ENCODE measurements around the gene DKC1.
A peak's percentile ranks its signal among the peaks of the same experiment; 100 is the strongest.
"Not testable (repeated sequence)": the region's sequence is repeated elsewhere in the genome, so short reads cannot be mapped to it uniquely, and the experiment has no call there.

Gene DKC1

DNA sequence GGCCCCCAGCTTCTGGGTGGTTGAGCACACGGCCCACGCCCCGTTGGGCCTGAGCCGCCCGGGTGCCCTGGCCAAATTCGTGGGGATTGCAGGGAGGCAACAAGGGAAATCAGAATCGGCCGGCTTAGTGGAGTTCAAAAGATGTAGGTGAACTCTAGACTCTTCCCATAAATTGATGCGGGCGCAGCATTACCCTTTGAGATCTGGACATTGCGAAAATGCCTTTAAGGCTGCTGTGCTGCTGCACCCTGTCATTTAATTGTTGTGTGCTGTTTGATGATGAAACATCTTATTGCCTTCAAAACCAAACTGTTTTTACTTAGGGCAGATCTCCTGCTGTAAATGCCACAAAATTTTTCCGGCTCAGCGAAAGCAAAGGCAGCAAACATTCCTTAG is 43.0 kb downstream of the DKC1 start:
- no peak for DNase-seq (ENCODE audit: low read depth)
- TF ChIP-seq, protein P1, sequence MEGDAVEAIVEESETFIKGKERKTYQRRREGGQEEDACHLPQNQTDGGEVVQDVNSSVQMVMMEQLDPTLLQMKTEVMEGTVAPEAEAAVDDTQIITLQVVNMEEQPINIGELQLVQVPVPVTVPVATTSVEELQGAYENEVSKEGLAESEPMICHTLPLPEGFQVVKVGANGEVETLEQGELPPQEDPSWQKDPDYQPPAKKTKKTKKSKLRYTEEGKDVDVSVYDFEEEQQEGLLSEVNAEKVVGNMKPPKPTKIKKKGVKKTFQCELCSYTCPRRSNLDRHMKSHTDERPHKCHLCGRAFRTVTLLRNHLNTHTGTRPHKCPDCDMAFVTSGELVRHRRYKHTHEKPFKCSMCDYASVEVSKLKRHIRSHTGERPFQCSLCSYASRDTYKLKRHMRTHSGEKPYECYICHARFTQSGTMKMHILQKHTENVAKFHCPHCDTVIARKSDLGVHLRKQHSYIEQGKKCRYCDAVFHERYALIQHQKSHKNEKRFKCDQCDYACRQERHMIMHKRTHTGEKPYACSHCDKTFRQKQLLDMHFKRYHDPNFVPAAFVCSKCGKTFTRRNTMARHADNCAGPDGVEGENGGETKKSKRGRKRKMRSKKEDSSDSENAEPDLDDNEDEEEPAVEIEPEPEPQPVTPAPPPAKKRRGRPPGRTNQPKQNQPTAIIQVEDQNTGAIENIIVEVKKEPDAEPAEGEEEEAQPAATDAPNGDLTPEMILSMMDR (IDR thresholded peaks at IDR 0.05; ENCODE audit: low read depth, low read length, missing control alignments) = no peak
- H3K4me3 ChIP-seq (ENCODE audit: low read depth, low read length) = peak overlapping the region; percentile 70

DNA sequence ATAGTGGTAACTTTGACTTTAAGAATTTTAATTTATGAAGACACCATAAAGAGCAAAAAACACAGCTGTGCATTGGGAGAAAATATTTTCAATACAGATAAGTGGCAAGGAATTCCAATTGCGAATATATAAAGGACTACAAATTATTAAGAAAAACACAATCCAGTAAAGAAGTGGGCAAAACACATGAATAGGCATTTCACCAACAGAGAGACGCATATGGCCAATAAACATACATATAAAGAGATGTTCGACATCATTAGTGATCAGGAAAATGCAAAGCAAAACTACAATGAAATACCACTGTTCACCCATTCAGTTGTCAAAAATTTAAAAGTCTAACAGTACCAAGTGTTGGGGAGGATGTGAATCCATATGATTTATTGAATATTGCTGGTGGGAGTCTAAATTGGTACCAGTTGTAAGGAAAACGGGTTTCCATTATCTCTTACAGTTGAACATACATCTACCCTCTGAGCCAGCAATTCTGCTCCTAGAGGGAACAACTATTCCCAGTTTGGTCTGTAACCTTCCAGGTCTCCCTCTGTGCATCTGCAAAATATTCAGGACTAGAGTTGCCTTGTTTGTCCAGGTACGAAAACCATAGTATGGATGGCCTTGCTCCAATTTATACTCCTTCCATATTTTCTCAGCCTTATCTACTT is 44.3 kb downstream of the DKC1 start:
- DNase-seq (ENCODE audit: low read depth) = no peak
- H3K4me3 ChIP-seq (ENCODE audit: low read depth, low read length) = no peak overlapping the region
- TF ChIP-seq, protein P1 (IDR thresholded peaks at IDR 0.05; ENCODE audit: low read depth, low read length, missing control alignments) = no peak

DNA sequence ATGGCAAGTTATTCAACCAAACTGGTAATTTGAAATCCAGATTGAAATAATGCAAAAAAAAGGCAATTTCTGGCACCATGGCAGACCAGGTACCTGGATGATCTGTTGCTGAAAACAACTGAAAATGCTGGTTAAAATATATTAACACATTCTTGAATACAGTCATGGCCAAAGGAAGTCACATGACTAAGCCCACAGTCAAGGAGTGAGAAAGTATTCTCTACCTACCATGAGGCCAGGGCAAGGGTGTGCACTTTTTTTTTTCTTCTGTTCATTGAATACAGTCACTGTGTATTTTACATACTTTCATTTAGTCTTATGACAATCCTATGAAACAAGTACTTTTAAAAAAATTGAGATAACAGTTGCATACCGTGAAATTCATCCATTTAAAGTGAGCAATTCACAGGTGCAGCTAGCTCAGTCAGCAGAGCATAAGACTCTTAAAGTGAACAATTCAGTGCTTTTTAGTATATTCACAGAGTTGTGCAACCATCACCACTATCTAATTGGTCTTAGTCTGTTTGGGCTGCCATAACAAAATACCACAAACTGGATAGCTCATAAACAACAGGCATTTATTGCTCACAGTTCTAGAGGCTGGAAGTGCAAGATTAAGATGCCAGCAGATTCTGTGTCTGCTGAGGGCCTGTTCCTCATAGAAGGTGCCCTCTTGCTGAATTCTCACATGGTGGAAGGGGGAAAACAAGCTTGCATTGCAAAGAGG is 47.4 kb downstream of the DKC1 start:
- no peak for DNase-seq (ENCODE audit: low read depth)
- TF ChIP-seq, protein P1 (IDR thresholded peaks at IDR 0.05; ENCODE audit: low read depth, low read length, missing control alignments) = no peak
- H3K4me3 ChIP-seq (ENCODE audit: low read depth, low read length) = no peak overlapping the region

DNA sequence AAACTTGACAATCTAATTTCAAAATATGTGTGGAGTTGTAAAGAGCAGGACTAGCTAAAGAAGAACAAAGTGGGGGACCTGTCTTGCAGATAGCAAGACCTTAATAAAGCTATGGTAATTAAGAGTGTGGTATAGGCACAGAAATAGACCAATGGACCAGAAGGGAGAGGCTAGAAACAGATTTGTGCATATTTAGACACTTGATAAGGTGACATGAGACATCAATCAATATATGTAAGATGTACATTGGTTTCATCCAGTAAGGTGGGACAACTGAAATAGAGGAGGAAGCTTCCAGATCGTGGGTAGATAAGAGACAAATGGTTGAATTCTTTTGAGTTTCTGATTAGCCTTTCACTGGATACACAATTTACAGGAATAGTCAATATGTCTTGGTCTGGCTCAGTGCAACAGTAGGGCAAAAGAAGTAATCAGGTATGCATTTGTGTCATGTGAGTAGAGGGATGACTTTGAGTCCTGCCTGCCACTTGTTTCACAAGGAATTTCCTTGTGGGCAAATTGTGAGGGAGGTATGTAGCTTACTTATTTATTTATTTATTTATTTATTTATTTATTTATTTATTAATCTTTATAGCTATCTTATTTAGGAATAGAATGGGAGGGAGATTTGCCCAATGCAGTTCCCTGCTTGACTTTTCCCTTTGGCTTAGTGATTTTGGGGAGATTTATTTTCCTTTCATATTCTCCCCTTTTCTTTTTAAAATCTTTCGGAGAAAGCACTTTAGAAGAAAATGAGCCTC is 49.9 kb downstream of the DKC1 start:
- no peak for DNase-seq (ENCODE audit: low read depth)
- TF ChIP-seq, protein P1 (IDR thresholded peaks at IDR 0.05; ENCODE audit: low read depth, low read length, missing control alignments) = no peak
- H3K4me3 ChIP-seq (ENCODE audit: low read depth, low read length) = no peak overlapping the region

DNA sequence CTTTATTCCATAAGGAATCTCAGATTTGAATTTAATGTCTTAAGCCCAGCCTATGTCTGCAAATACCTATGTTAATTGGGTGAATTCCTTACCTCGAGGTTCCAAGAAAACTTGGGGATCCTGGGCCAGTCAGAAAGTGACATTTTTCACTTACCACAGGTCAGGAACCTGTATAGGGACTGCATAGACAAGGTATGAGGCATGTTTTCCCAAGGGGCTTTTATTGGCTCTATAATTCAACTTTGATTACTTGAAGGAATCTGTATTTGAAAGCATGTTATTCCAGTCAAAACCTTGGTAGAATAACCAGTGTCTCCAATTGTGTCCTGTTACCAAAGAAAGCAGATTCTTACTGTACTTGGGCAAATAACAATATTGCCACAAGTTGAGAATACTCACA is 51.1 kb downstream of the DKC1 start:
- H3K4me3 ChIP-seq (ENCODE audit: low read depth, low read length) = no peak overlapping the region
- DNase-seq (ENCODE audit: low read depth) = no peak
- TF ChIP-seq, protein P1 (IDR thresholded peaks at IDR 0.05; ENCODE audit: low read depth, low read length, missing control alignments) = no peak

DNA sequence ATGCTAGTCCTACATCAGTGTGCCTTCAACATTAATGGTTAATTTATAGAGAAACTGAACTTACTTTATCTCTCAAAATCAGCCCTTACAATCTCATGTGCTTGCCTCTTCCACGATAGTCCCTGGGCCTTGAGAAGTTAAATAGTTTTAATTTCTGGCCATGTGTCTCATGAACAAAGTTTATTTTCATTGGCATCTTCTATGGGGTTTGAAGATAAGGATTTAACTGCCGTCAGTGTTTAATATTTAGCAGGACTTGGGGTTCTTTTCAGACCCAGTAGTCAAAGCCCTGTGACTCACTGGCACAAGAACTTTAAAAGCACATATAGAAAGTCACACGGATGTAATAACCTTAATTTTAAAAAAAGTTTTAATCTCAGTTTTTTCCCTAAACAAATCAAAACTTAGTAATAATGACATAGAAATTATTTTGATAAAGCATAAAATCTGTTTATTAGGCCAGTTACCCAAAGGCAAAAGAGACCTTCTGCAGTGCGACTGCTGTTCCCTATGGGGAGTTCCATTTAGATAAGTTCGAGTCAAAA is 52.7 kb downstream of the DKC1 start:
- no peak overlapping the region for H3K4me3 ChIP-seq (ENCODE audit: low read depth, low read length)
- TF ChIP-seq, protein P1 (IDR thresholded peaks at IDR 0.05; ENCODE audit: low read depth, low read length, missing control alignments) = no peak
- no peak for DNase-seq (ENCODE audit: low read depth)

DNA sequence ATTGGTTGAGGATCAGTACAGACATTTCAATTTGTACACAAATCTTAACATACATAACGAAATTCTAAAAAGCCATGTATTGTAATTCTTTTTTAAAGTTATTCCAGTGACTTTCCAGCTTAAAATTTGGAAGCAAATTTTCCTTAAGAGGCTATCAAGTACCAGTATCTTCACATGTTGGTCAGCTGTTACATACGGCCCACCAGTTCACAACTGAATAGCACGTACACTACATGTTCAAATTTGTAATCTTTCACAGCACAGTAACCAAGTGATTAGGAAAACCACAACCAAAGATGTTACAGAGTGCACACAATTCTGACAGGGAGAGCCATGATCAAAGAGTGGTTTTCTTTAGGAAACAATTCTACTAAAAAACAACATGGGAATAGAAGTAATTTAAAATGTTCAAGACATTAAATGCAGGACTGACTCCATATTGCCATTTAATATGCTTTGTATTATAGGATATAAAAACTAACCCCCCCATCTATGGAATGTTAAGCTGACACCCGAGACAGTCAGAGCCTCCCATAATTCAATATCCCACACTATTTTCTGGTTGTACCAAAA is 53.7 kb downstream of the DKC1 start:
- not testable (repeated sequence) for H3K4me3 ChIP-seq (ENCODE audit: low read depth, low read length); DNase-seq (ENCODE audit: low read depth)

DNA sequence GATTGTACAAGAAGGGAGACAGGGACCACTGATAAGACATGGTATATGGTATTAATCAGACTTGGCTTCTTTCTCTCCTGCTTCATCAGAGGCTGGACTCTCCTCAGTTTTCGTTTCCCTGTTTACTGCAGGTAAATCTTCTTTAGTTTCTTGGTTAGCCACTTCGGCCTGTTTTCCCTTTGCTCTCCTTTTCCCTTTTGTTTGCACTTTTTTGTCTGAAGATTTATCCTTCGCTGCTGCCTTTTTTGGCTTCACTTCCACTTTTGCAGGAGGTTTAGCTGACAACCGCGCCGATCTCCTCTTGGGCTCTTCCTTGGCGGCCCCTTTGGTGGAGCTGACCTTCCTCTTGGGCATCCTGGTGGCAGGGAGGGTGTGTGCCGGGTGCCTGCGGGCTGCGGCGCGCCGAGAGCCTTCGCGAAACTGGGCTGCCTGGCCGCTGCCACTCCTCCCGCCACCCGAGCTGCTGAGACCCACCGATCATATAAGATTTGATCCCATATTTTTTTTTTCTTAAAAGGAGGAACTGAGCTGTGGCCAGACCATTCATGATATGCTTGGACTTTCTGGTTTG is 54.5 kb downstream of the DKC1 start:
- H3K4me3 ChIP-seq (ENCODE audit: low read depth, low read length); DNase-seq (ENCODE audit: low read depth): not testable (repeated sequence)

All from GM12864 (cell line).